ENCODE results near the gene CDH13. TPM values are rescaled to one million over a fixed set of nuclear protein-coding genes. Genes with fewer than 3 reads are reported as not detected.

Gene CDH13
- total RNA-seq, 2 donors from 2014 or later: 2.4 to 6.3 TPM

- no peak overlapping the region for H3K4me3 ChIP-seq
- no peak for TF ChIP-seq CTCF (IDR thresholded peaks at IDR 0.05)
- H3K27ac ChIP-seq: no peak overlapping the region
- H3K9ac ChIP-seq (ENCODE audit: low read depth in 2 of 2, low read length in 2 of 2): no peak overlapping the region
- no peaks in the 10 kb centered on the region for H3K4me1 ChIP-seq
- intact Hi-C loops (cut with DNase I): no loop called here
- no peaks in the 10 kb centered on the region for H3K27me3 ChIP-seq
- DNase-seq: no peak
- H3K36me3 ChIP-seq: no peaks in the 10 kb centered on the region
- no peaks in the 10 kb centered on the region for H3K9me3 ChIP-seq
Observed at GRCh38 chr16:82965808-82966207, 339.0 kb downstream of the CDH13 start.

- no peak for TF ChIP-seq CTCF (IDR thresholded peaks at IDR 0.05)
Observed at GRCh38 chr16:82967424-82967823, 340.7 kb downstream of the CDH13 start.

GRCh38 chr16:82971126-82971525, 344.4 kb downstream of the CDH13 start:
- no peaks in the 10 kb centered on the region for H3K27me3 ChIP-seq
- no peaks in the 10 kb centered on the region for H3K4me1 ChIP-seq
- no peaks in the 10 kb centered on the region for H3K9me3 ChIP-seq
- no peak for TF ChIP-seq CTCF (IDR thresholded peaks at IDR 0.05)
- H3K27ac ChIP-seq: no peak overlapping the region
- intact Hi-C loops (cut with DNase I): no loop called here
- H3K36me3 ChIP-seq: no peaks in the 10 kb centered on the region
- H3K9ac ChIP-seq (ENCODE audit: low read depth in 2 of 2, low read length in 2 of 2): no peak overlapping the region
- DNase-seq: no peak
- no peak overlapping the region for H3K4me3 ChIP-seq

More at GRCh38 chr16:82967424-82967823, 340.7 kb downstream of the CDH13 start:
- Histone ChIP-seq H3K27ac (no peak overlapping the region), H3K9me3 (no peaks in the 10 kb centered on the region), H3K9ac (ENCODE audit: low read depth in 2 of 2, low read length in 2 of 2) (no peak overlapping the region), H3K27me3 (no peaks in the 10 kb centered on the region), H3K36me3 (no peaks in the 10 kb centered on the region), H3K4me1 (no peaks in the 10 kb centered on the region), H3K4me3 (no peak overlapping the region)
- DNase-seq: no peak
- intact Hi-C loops (cut with DNase I): no loop called here

GRCh38 chr16:82972331-82972919, 345.7 kb downstream of the CDH13 start:
- Histone ChIP-seq H3K9ac (ENCODE audit: low read depth in 2 of 2, low read length in 2 of 2) (no peak overlapping the region), H3K27me3 (no peaks in the 10 kb centered on the region), H3K36me3 (no peaks in the 10 kb centered on the region), H3K9me3 (no peaks in the 10 kb centered on the region), H3K4me3 (no peak overlapping the region), H3K4me1 (no peaks in the 10 kb centered on the region), H3K27ac (no peak overlapping the region)
- intact Hi-C loops (cut with DNase I): no loop called here
- TF ChIP-seq CTCF (IDR thresholded peaks at IDR 0.05): no peak
- no peak for DNase-seq

- no peak for DNase-seq
- Histone ChIP-seq H3K27me3 (no peaks in the 10 kb centered on the region), H3K36me3 (no peaks in the 10 kb centered on the region), H3K4me1 (no peaks in the 10 kb centered on the region), H3K4me3 (no peak overlapping the region), H3K27ac (no peak overlapping the region), H3K9me3 (no peaks in the 10 kb centered on the region), H3K9ac (ENCODE audit: low read depth in 2 of 2, low read length in 2 of 2) (no peak overlapping the region)
- no peak for TF ChIP-seq CTCF (IDR thresholded peaks at IDR 0.05)
- intact Hi-C loops (cut with DNase I): no loop called here
Observed at GRCh38 chr16:82979406-82980111, 352.8 kb downstream of the CDH13 start.
